Esophagus squamous epithelium (tissue), 5 donors: ENCODE measurements around the gene IMMP2L. TPM values are rescaled to one million over a fixed set of nuclear protein-coding genes. Genes with fewer than 3 reads are reported as not detected.

Source experiments
- DNase-seq: peaks from one replicate; lab custom pipeline; 2025; lab: John Stamatoyannopoulos, UW
- H3K27ac ChIP-seq, 4 donors: fragments of 200-600 bp; sonication (generic); one replicate each; pipeline ENCODE4 v1.5.1; 2016 to 2019; ENCODE audit warnings: mild to moderate bottlenecking in 1 of 4
- H3K27me3 ChIP-seq, 4 donors: fragments of 200-600 bp; sonication (generic); 1 replicate in 3 of 4; 2 replicates in 1 of 4; pipeline versions ENCODE4 v1.5.1 to v1.6.0; 2017 to 2021; ENCODE audit warnings: antibody characterized with exemption in 1 of 4
- H3K36me3 ChIP-seq, 3 donors: fragments of 200-600 bp; sonication (generic); one replicate each; pipeline ENCODE4 v1.5.1; 2016 to 2019
- H3K4me1 ChIP-seq, 3 donors: fragments of 200-600 bp; sonication (generic); one replicate each; pipeline ENCODE4 v1.5.1; 2017 to 2019
- H3K4me3 ChIP-seq, 4 donors: fragments of 200-600 bp; sonication (generic); 1 replicate in 3 of 4; 2 replicates in 1 of 4; pipeline ENCODE4 v1.5.1; 2016 to 2019; ENCODE audit warnings: mild to moderate bottlenecking in 2 of 4, moderate library complexity in 1 of 4
- H3K9me3 ChIP-seq, 3 donors: fragments of 200-600 bp; sonication (generic); one replicate each; pipeline ENCODE4 v1.5.1; 2016 to 2019
- CTCF ChIP-seq, 6 experiments: fragments of 450-650 bp in 4 of 6; fragments of 200-600 bp in 2 of 6; sonication (generic) in 2 of 6; IDR thresholded peaks; one replicate each; pipeline ENCODE4 v1.5.1; 2016 to 2019; ENCODE audit warnings: antibody characterized with exemption in 6 of 6, mild to moderate bottlenecking in 4 of 6, moderate library complexity in 4 of 6
- POLR2A ChIP-seq, 4 donors: fragments of 450-650 bp; IDR thresholded peaks; one replicate each; pipeline ENCODE4 v1.6.1; 2017; ENCODE audit warnings: antibody characterized with exemption in 4 of 4, mild to moderate bottlenecking in 4 of 4, moderate library complexity in 3 of 4
- WGBS, 2 donors: methylation state at CpG; one replicate each; pipeline ENCODE4 v1.1.5; 2018; 5-methylcytosine and 5-hydroxymethylcytosine counted together
- intact Hi-C: fragments of 100-400 bp; cut with DNase I; formaldehyde crosslinking; loops from one replicate; pipeline ENCODE4 v1.15.0; 2022
- total RNA-seq, 4 donors: library from RNA; depleted of rRNA; stranded (reverse); fragments of >200 nt; gene quantifications; one replicate each; pipeline ENCODE4 v1.1.0, GENCODE V29; 2016
- donor health status: DM: yes; HTN: yes; CAD: no.

The IMMP2L gene
- total RNA-seq, 4 donors from 2014 or later: 1.6 to 21.7 (median 5.4) TPM

- Histone ChIP-seq H3K27me3 (no peaks in the 10 kb centered on the region), H3K36me3 (no peaks in the 10 kb centered on the region), H3K9me3 (peaks cover 0 to 17% (median 6%) of the 10 kb centered on the region in 3 donors), H3K4me1 (no peaks in the 10 kb centered on the region), H3K27ac (no peak overlapping the region), H3K4me3 (no peak overlapping the region)
- intact Hi-C loops: no loop called here
- no peak for TF ChIP-seq POLR2A (IDR thresholded peaks at IDR 0.05)
- TF ChIP-seq CTCF (IDR thresholded peaks at IDR 0.05): no peak
- no peak for DNase-seq
These were observed 6.1 kb upstream of the IMMP2L start for GRCh38 chr7:111568419-111568818.

- peaks cover 7 to 29% (median 10%) of the 10 kb centered on the region in 3 donors for H3K4me1 ChIP-seq
- 0% methylated on average over 1 of the region's 1 CpG; no CpG with 5 or more reads in 1 of the 2 donors for WGBS, 2 donors
- H3K27ac ChIP-seq: no peak overlapping the region
- H3K9me3 ChIP-seq: no peaks in the 10 kb centered on the region
- H3K36me3 ChIP-seq: no peaks in the 10 kb centered on the region
- H3K27me3 ChIP-seq: no peaks in the 10 kb centered on the region
- TF ChIP-seq CTCF (IDR thresholded peaks at IDR 0.05) (no peak), POLR2A (IDR thresholded peaks at IDR 0.05) (no peak)
- intact Hi-C loops: no loop called here
- no peak overlapping the region for H3K4me3 ChIP-seq
- no peak for DNase-seq
These were observed 1.8 kb upstream of the IMMP2L start for GRCh38 chr7:111564078-111564477.

GRCh38 chr7:111561654-111561903 lies 713 bp downstream of the IMMP2L start:
- DNase-seq: no peak
- peaks cover 7 to 29% (median 10%) of the 10 kb centered on the region in 3 donors for H3K4me1 ChIP-seq
- H3K27ac ChIP-seq: peak overlapping the region; percentile 82 to 92 (median 90)
- no peak for TF ChIP-seq CTCF (IDR thresholded peaks at IDR 0.05)
- no peak for TF ChIP-seq POLR2A (IDR thresholded peaks at IDR 0.05)
- no peaks in the 10 kb centered on the region for H3K9me3 ChIP-seq
- peaks cover 0 to 18% (median 0%) of the 10 kb centered on the region in 3 donors for H3K36me3 ChIP-seq
- intact Hi-C loops: no loop called here
- H3K4me3 ChIP-seq: peak overlapping the region; percentile 62 to 85 (median 82)
- WGBS, 2 donors: 7 to 22% methylated on average over 7 of the region's 7 CpGs
- no peaks in the 10 kb centered on the region for H3K27me3 ChIP-seq

- Histone ChIP-seq H3K36me3 (peaks cover 0 to 23% (median 0%) of the 10 kb centered on the region in 3 donors), H3K4me1 (peaks cover 7 to 29% (median 10%) of the 10 kb centered on the region in 3 donors), H3K9me3 (no peaks in the 10 kb centered on the region), H3K4me3 (peak overlapping the region; percentile 62 to 85 (median 82)), H3K27me3 (no peaks in the 10 kb centered on the region), H3K27ac (peak overlapping the region in 3 of 4 donors; percentile 82 to 92 (median 88))
- WGBS, 2 donors: 15 to 17% methylated on average over 4 of the region's 4 CpGs
- no peak for DNase-seq
- intact Hi-C loops: no loop called here
- no peak for TF ChIP-seq POLR2A (IDR thresholded peaks at IDR 0.05)
- TF ChIP-seq CTCF (IDR thresholded peaks at IDR 0.05): no peak
These were observed 1.3 kb downstream of the IMMP2L start for GRCh38 chr7:111560773-111561653.

GRCh38 chr7:111558991-111559390 lies 3.3 kb downstream of the IMMP2L start:
- H3K9me3 ChIP-seq: no peaks in the 10 kb centered on the region
- intact Hi-C loops: no loop called here
- no peak overlapping the region for H3K27ac ChIP-seq
- WGBS, 2 donors: 64 to 71% methylated on average over 1 of the region's 1 CpG
- H3K36me3 ChIP-seq: peaks cover 0 to 43% (median 0%) of the 10 kb centered on the region in 3 donors
- peaks cover 7 to 29% (median 10%) of the 10 kb centered on the region in 3 donors for H3K4me1 ChIP-seq
- no peak for DNase-seq
- no peak overlapping the region for H3K4me3 ChIP-seq
- TF ChIP-seq POLR2A (IDR thresholded peaks at IDR 0.05) (no peak), CTCF (IDR thresholded peaks at IDR 0.05) (no peak)
- no peaks in the 10 kb centered on the region for H3K27me3 ChIP-seq
